IMR-90 (cell line): Measurements from ENCODE around the gene ANKRD27. TPM values are rescaled to one million over a fixed set of nuclear protein-coding genes. Genes with fewer than 3 reads are reported as not detected.

ENCODE experiments used
- ATAC-seq: fragments of 200-7000 bp; cut with Tn5 transposase; 2 replicates; pipeline ENCODE4 v1.9.1; 2020; ENCODE audit warnings: low read depth, mild to moderate bottlenecking, moderate library complexity
- BruUV-seq: library from RNA; stranded (reverse); fragments of 400-500 nt; replicated peaks from 2 replicates; lab custom pipeline; 2021; lab: Mats Ljungman, UMichigan
- CTCF ChIA-PET: fragments of 300-600 bp; formaldehyde crosslinking; extraction: SDS; loops from one replicate; lab custom pipeline; 2021; ENCODE audit warnings: antibody characterized with exemption; lab: Yijun Ruan, JAX
- POLR2A ChIA-PET: fragments of 300-600 bp; sonication (Branson Sonifier 250); formaldehyde crosslinking; loops from one replicate; lab custom pipeline; 2022; ENCODE audit warnings: antibody characterized with exemption; ENCODE audit not compliant: unreplicated experiment; lab: Charles Lee
- DNase-seq: peaks from one replicate; pipeline ENCODE4 v3.0.0; 2013
- H2AFZ ChIP-seq: replicated peaks from 2 replicates; pipeline ENCODE3; 2013; ENCODE audit warnings: low read length, mild to moderate bottlenecking; ENCODE audit not compliant: poor library complexity
- H2AK5ac ChIP-seq: 2 replicates; pipeline ENCODE4 v1.6.1; 2013; ENCODE audit warnings: low read depth, low read length, inconsistent platforms
- H2AK9ac ChIP-seq: replicated peaks from 2 replicates; pipeline ENCODE3; 2013; ENCODE audit warnings: mild to moderate bottlenecking, low read depth, low read length, moderate library complexity; ENCODE audit not compliant: poor library complexity
- H2BK120ac ChIP-seq: 2 replicates; pipeline ENCODE4 v1.6.1; 2013; ENCODE audit warnings: low read depth, low read length, inconsistent platforms
- H2BK15ac ChIP-seq: 3 replicates; pipeline ENCODE4 v1.6.1; 2013; ENCODE audit warnings: low read depth, low read length, inconsistent platforms
- H2BK20ac ChIP-seq: 2 replicates; pipeline ENCODE4 v1.6.1; 2013; ENCODE audit warnings: low read depth, mild to moderate bottlenecking, inconsistent platforms, low read length, moderate library complexity
- H2BK5ac ChIP-seq: 2 replicates; pipeline ENCODE4 v1.6.1; 2013; ENCODE audit warnings: mild to moderate bottlenecking, low read depth, low read length, inconsistent platforms; ENCODE audit not compliant: poor library complexity, severe bottlenecking
- H3K14ac ChIP-seq: replicated peaks from 2 replicates; pipeline ENCODE4 v1.6.1; 2013; ENCODE audit warnings: low read depth, low read length, inconsistent platforms
- H3K18ac ChIP-seq: 2 replicates; pipeline ENCODE4 v1.6.1; 2013; ENCODE audit warnings: low read depth, low read length, control low read depth
- H3K23ac ChIP-seq: 2 replicates; pipeline ENCODE4 v1.6.1; 2013; ENCODE audit warnings: low read depth, low read length, inconsistent platforms
- H3K27ac ChIP-seq: 2 replicates; pipeline ENCODE4 v1.5.1; 2013; ENCODE audit warnings: mild to moderate bottlenecking, control low read depth, low read length; ENCODE audit not compliant: insufficient read depth
- H3K27me3 ChIP-seq: 2 replicates; pipeline ENCODE4 v1.6.1; 2013; ENCODE audit warnings: low read length; ENCODE audit not compliant: control insufficient read depth, insufficient read depth
- H3K36me3 ChIP-seq: 2 replicates; pipeline ENCODE4 v1.6.1; 2013; ENCODE audit warnings: low read length, mixed read lengths; ENCODE audit not compliant: control insufficient read depth, insufficient read depth
- H3K4ac ChIP-seq: 2 replicates; pipeline ENCODE4 v1.6.1; 2013; ENCODE audit warnings: low read depth, low read length, inconsistent platforms
- H3K4me1 ChIP-seq: 2 replicates; pipeline ENCODE4 v1.6.1; 2013; ENCODE audit warnings: low read length, mixed read lengths; ENCODE audit not compliant: control insufficient read depth, insufficient read depth
- H3K4me2 ChIP-seq: 2 replicates; pipeline ENCODE4 v1.6.1; 2013; ENCODE audit warnings: low read depth, mild to moderate bottlenecking, control low read depth, low read length, moderate library complexity
- H3K4me3 ChIP-seq: 2 replicates; pipeline ENCODE4 v1.5.1; 2013; ENCODE audit warnings: low read depth, mild to moderate bottlenecking, control low read depth, low read length, moderate library complexity; ENCODE audit not compliant: insufficient read depth
- H3K56ac ChIP-seq: 2 replicates; pipeline ENCODE4 v1.6.1; 2013; ENCODE audit warnings: low read length, inconsistent platforms; ENCODE audit not compliant: insufficient read depth; ENCODE audit errors: extremely low read depth
- H3K79me1 ChIP-seq, 2 experiments: 2 replicates each; pipeline ENCODE4 v1.6.1; 2013; ENCODE audit warnings: low read length in 2 of 2, inconsistent platforms in 1 of 2, low read depth in 1 of 2
- H3K9ac ChIP-seq: 2 replicates; pipeline ENCODE4 v1.6.1; 2013; ENCODE audit warnings: low read depth, low read length, control low read depth
- H3K9me1 ChIP-seq: 2 replicates; pipeline ENCODE4 v1.6.1; 2013; ENCODE audit warnings: low read length, inconsistent platforms; ENCODE audit not compliant: insufficient read depth
- H3K9me3 ChIP-seq: 2 replicates; pipeline ENCODE4 v1.6.1; 2013; ENCODE audit warnings: low read length; ENCODE audit not compliant: control insufficient read depth, insufficient read depth
- H4K20me1 ChIP-seq: 2 replicates; pipeline ENCODE4 v1.6.1; 2013; ENCODE audit warnings: low read length, inconsistent platforms; ENCODE audit not compliant: insufficient read depth
- H4K5ac ChIP-seq: 2 replicates; pipeline ENCODE4 v1.6.1; 2013; ENCODE audit warnings: mild to moderate bottlenecking, low read depth, low read length, control low read depth
- H4K8ac ChIP-seq, 2 experiments: 2 replicates each; pipeline ENCODE4 v1.6.1; 2013; ENCODE audit warnings: low read depth in 2 of 2, low read length in 2 of 2, control low read depth in 1 of 2, inconsistent platforms in 1 of 2
- H4K91ac ChIP-seq: 2 replicates; pipeline ENCODE4 v1.6.1; 2013; ENCODE audit warnings: low read depth, low read length, inconsistent platforms; ENCODE audit not compliant: insufficient read depth
- CHD1 ChIP-seq: IDR thresholded peaks from 2 replicates; pipeline ENCODE4 v1.6.1; 2012; ENCODE audit warnings: low read depth, low read length, improper control_type of control experiment
- MAZ ChIP-seq: IDR thresholded peaks from 2 replicates; pipeline ENCODE4 v1.6.1; 2012; ENCODE audit warnings: low read depth, mild to moderate bottlenecking, low read length, improper control_type of control experiment, moderate library complexity, borderline replicate concordance
- MXI1 ChIP-seq: IDR thresholded peaks from 2 replicates; pipeline ENCODE4 v1.6.1; 2012; ENCODE audit warnings: low read depth, mild to moderate bottlenecking, low read length, moderate library complexity, borderline replicate concordance
- RAD21 ChIP-seq: IDR thresholded peaks from 2 replicates; pipeline ENCODE4 v1.6.1; 2012; ENCODE audit warnings: low read length, improper control_type of control experiment
- RFX5 ChIP-seq: IDR thresholded peaks from 2 replicates; pipeline ENCODE4 v1.8.0; 2012; ENCODE audit warnings: low read depth, mild to moderate bottlenecking, low read length, moderate library complexity
- WGBS, 2 experiments: methylation state at CpG; one replicate each; pipeline versions ENCODE4 v1.1.5 to v1.1.7; 2013; ENCODE audit warnings: missing lambda C conversion rate in 2 of 2; ENCODE audit not compliant: insufficient read length in 1 of 2; ENCODE audit errors: extremely low coverage in 2 of 2; 5-methylcytosine and 5-hydroxymethylcytosine counted together
- dilution Hi-C: fragments of 300-500 bp; cut with HindIII; formaldehyde crosslinking; loops from one replicate; pipeline ENCODE4 v1.14.3; 2018; ENCODE audit warnings: low sequenced_read_pairs; ENCODE audit not compliant: unreplicated experiment
- in situ Hi-C: fragments of 300-500 bp; cut with MboI; formaldehyde crosslinking; loops from 3 replicates; pipeline ENCODE4 v1.14.3; 2019; ENCODE audit warnings: low sequenced_read_pairs, inconsistent platforms, mixed read lengths
- intact Hi-C: fragments of 100-400 bp; cut with micrococcal nuclease; formaldehyde crosslinking; loops from 2 replicates; pipeline ENCODE4 v1.10.0; 2022
- polyA plus RNA-seq, 3 experiments: library from polyadenylated mRNA; depleted of rRNA; stranded (reverse); fragments of >200 nt; gene quantifications; 2 replicates each; pipeline ENCODE4 v1.2.3, GENCODE V29; 2012; ENCODE audit warnings: low replicate concordance in 1 of 3
- total RNA-seq: library from RNA; depleted of rRNA; stranded (reverse); fragments of >200 nt; gene quantifications from 2 replicates; pipeline ENCODE4 v1.2.3, GENCODE V29; 2012

The ANKRD27 gene
- total and polyA plus RNA-seq, 2 of the 4 experiments (the other 2 are of a cell fraction): 16.7 to 35.0 TPM

DNA sequence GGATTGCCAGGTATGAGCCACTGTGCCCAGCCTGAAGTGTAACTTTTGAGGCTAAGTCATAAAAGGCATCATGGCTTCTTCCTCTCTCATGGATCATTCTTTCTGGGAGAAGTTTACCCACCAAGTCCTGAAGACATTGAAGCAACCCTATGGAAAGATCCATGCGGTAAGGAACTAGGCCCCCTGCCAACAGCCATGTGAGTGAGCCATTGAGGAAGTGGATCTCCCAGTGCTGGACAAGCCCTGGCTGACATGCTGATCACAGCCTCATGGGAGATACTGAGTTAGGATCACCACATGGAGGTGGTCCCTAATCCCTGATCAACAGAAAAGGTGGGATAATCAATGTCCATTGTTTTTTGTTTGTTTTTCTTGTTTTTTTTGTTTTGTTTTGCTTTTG lies 13.3 kb upstream of the ANKRD27 start (continued):
- TF ChIP-seq MXI1 (no peak), MAZ (no peak), RAD21 (no peak), CHD1 (no peak)

DNA sequence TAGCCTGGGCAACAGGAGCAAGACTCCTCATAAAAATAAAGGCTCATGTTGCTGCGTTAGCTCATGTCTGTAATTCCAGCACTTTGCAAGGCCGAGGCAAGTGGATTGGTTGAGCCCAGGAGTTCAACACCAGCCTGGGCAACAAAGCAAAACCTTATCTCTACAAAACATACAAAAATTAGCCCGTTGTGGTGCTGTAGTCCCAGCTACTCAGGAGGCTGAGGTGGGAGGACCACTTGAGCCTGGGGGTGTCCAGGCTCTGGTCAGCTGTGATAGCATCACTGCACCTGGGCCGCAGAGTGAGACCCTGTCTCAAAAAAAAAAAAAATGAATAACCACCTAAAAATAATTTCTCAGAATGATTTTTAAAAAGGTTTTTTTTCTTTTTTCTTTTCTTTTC lies 12.7 kb upstream of the ANKRD27 start:
- WGBS, 2 experiments: 100% methylated on average over 1 of the region's 4 CpGs; no CpG with 5 or more reads in 1 of the 2 experiments
- ChIA-PET POLR2A (no interaction called here), CTCF (no interaction called here)
- no peak overlapping the region for H3K9ac ChIP-seq
- no peak overlapping the region for H3K4me2 ChIP-seq
- H3K9me3 ChIP-seq: no peaks in the 10 kb centered on the region
- no peaks in the 10 kb centered on the region for H4K20me1 ChIP-seq
- no peaks in the 10 kb centered on the region for H3K27me3 ChIP-seq
- no peak overlapping the region for H4K5ac ChIP-seq
- no peak overlapping the region for H4K91ac ChIP-seq
- H2BK20ac ChIP-seq: no peak overlapping the region
- in situ Hi-C loops (no loop called here), intact Hi-C loops (no loop called here), dilution Hi-C loops (no loop called here)
- H3K56ac ChIP-seq: no peak overlapping the region
- no peak overlapping the region for H3K14ac ChIP-seq
- no TSS peak for BruUV-seq
- no peak overlapping the region for H3K4me3 ChIP-seq
- no peak overlapping the region for H3K27ac ChIP-seq
- no peak overlapping the region for H3K23ac ChIP-seq
- no peak overlapping the region for H2BK120ac ChIP-seq
- peaks cover 3% of the 10 kb centered on the region; the same call in 1 of the 2 replicates for H3K9me1 ChIP-seq
- peaks cover 2 to 13% of the 10 kb centered on the region in 2 experiments; a peak in 3 of 4 replicates for H3K79me1 ChIP-seq
- H2BK5ac ChIP-seq: no peak overlapping the region
- DNase-seq: no peak
- no peak overlapping the region for H4K8ac ChIP-seq
- no peak overlapping the region for H3K18ac ChIP-seq
- no peak overlapping the region for H2AFZ ChIP-seq
- no peak for TF ChIP-seq RFX5
- TF ChIP-seq MAZ: no peak
- ATAC-seq: no peak
- H2AK9ac ChIP-seq: no peak overlapping the region
- H2AK5ac ChIP-seq: no peak overlapping the region
- H3K36me3 ChIP-seq: no peaks in the 10 kb centered on the region
- H3K4ac ChIP-seq: no peak overlapping the region
- H2BK15ac ChIP-seq: no peak overlapping the region
- H3K4me1 ChIP-seq: peaks cover 6% of the 10 kb centered on the region
